Stimulated activated CD4-positive, alpha-beta T cell treated with anti-CD3 and anti-CD28 coated beads, Interleukin-15, amount 100 ng/mL, for 48 hours (primary cell): ENCODE data around the gene UBASH3B.

Experiments used
- DNase-seq, 2 donors: peaks; one replicate each; pipeline ENCODE4 v3.0.0-alpha.2; 2020; ENCODE audit warnings: low read depth in 2 of 2

Gene UBASH3B

GRCh38 chr11:122784325-122784955 is 128.9 kb downstream of the UBASH3B start:
- DNase-seq, result no peak

GRCh38 chr11:122785031-122785541 is 129.6 kb downstream of the UBASH3B start:
- no peak for DNase-seq

- no peak for DNase-seq
These were observed 131.4 kb downstream of the UBASH3B start for GRCh38 chr11:122786896-122787295.

- no peak for DNase-seq
These were observed 133.4 kb downstream of the UBASH3B start for GRCh38 chr11:122788781-122789535.

GRCh38 chr11:122789907-122790306 is 134.4 kb downstream of the UBASH3B start:
- no peak for DNase-seq

- DNase-seq, result no peak
These were observed 135.9 kb downstream of the UBASH3B start for GRCh38 chr11:122791411-122791810.

- no peak for DNase-seq
These were observed 136.3 kb downstream of the UBASH3B start for GRCh38 chr11:122791836-122792235.

- DNase-seq, result no peak
These were observed 138.0 kb downstream of the UBASH3B start for GRCh38 chr11:122793515-122793914.

GRCh38 chr11:122795307-122795706 is 139.8 kb downstream of the UBASH3B start:
- no peak for DNase-seq

- DNase-seq, result peak; percentile 25 to 57
These were observed 140.7 kb downstream of the UBASH3B start for GRCh38 chr11:122796128-122796717.

GRCh38 chr11:122797651-122798050 is 142.1 kb downstream of the UBASH3B start:
- DNase-seq, result no peak

GRCh38 chr11:122799406-122800105 is 144.0 kb downstream of the UBASH3B start:
- no peak for DNase-seq

- DNase-seq, result no peak
These were observed 147.4 kb downstream of the UBASH3B start for GRCh38 chr11:122802876-122803275.

- DNase-seq, result no peak
These were observed 147.8 kb downstream of the UBASH3B start for GRCh38 chr11:122803306-122803705.

GRCh38 chr11:122803716-122804115 is 148.2 kb downstream of the UBASH3B start:
- no peak for DNase-seq

GRCh38 chr11:122804161-122804560 is 148.6 kb downstream of the UBASH3B start:
- no peak for DNase-seq

- DNase-seq, result no peak
These were observed 149.3 kb downstream of the UBASH3B start for GRCh38 chr11:122804796-122805195.

- DNase-seq, result no peak
These were observed 152.4 kb downstream of the UBASH3B start for GRCh38 chr11:122807731-122808477.

- no peak for DNase-seq
These were observed 153.0 kb downstream of the UBASH3B start for GRCh38 chr11:122808478-122808869.

GRCh38 chr11:122809866-122810265 is 154.3 kb downstream of the UBASH3B start:
- no peak for DNase-seq

- no peak for DNase-seq
These were observed 156.2 kb downstream of the UBASH3B start for GRCh38 chr11:122811721-122812120.
